ENCODE data around the gene MPST. TPM values are rescaled to one million over a fixed set of nuclear protein-coding genes. Genes with fewer than 3 reads are reported as not detected.

Gene MPST
- total RNA-seq, 2 experiments from 2014 or later = 15.6 to 18.8 TPM

DNA sequence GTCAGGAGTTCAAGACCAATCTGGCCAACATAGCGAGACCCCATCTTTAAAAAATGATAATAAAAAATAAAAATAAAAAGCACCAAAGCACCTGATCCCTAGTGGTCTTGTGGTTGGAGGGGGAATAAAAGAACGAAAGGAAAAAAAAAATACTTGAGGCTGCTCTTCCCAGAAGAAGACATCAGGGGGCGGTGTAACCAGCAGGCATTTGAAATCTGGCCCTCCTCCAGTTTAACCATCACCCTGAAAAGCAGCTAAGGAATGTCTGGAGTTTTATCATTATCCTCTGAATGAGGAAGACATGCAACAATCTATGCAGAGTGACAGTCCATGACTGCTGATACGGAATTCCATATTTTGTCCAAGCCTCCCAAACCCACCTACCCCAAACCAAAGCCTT is 26.4 kb downstream of the MPST start:
- Mint-ChIP-seq H3K27me3 (no peaks in the 10 kb centered on the region), H3K9me3 (no peaks in the 10 kb centered on the region), H3K4me1 (peaks cover 21% of the 10 kb centered on the region), H3K36me3 (ENCODE audit: low read depth) (no peaks in the 10 kb centered on the region), H3K4me3 (no peak overlapping the region), H3K27ac (no peak overlapping the region)
- no peak for DNase-seq
- ChIA-PET CTCF (interaction anchor here (0.6 to 4.2 kb wide), 14 partner anchors 17 to 974 kb away, joined by 3 to 12 read pairs (median 3); no protein-coding TSS in a partner anchor), POLR2A (no interaction called here)

DNA sequence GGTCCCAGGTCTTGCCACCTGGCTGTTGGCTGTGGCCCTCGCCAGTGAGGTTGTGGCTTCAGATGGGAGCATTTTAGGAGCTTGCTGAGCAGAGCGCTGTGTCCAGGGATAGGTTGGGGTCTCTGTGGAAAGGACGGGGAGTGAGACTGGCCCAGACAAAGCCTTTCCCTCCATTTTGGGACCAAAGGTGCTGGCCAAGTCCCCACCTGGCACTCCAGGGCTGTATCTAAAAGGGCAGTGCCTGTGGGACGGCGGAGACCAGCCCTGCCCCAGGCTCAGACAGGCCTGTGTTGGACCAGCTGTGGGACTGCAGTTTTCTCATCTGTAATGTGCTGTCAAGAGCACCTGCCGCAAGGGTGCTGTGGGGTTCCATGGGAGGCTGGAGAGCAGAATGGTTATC is 27.0 kb downstream of the MPST start:
- DNase-seq = no peak
- no peak overlapping the region for H3K27ac Mint-ChIP-seq
- no peaks in the 10 kb centered on the region for H3K27me3 Mint-ChIP-seq
- H3K9me3 Mint-ChIP-seq = no peaks in the 10 kb centered on the region
- no peak overlapping the region for H3K4me3 Mint-ChIP-seq
- H3K4me1 Mint-ChIP-seq = peaks cover 20% of the 10 kb centered on the region
- ChIA-PET POLR2A (no interaction called here), CTCF (interaction anchor here (0.5 to 4.2 kb wide), 14 partner anchors 17 to 975 kb away, joined by 3 to 12 read pairs (median 3); no protein-coding TSS in a partner anchor)
- no peaks in the 10 kb centered on the region for H3K36me3 Mint-ChIP-seq (ENCODE audit: low read depth)

DNA sequence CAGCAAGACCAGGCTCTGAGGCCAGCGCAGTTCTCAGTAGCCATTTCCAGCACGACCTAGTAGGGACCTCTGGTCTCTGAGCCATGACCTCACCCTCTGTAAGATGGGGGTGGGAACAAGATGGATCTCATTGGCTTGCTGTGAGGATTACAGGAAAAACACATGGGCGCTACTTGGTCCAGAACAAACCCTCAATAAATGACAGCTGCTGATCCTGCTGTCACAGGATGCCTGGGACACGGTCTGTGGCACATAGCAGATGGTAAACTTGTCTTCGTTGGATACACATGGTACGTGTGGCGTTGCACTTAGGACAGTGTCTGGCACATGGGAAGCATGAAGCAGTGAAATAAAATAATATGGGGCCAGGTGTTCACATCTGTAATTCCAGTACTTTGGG is 27.5 kb downstream of the MPST start:
- Mint-ChIP-seq H3K27me3 (no peaks in the 10 kb centered on the region), H3K4me3 (no peak overlapping the region), H3K4me1 (peaks cover 17% of the 10 kb centered on the region), H3K9me3 (no peaks in the 10 kb centered on the region), H3K27ac (no peak overlapping the region), H3K36me3 (ENCODE audit: low read depth) (no peaks in the 10 kb centered on the region)
- ChIA-PET POLR2A (no interaction called here), CTCF (interaction anchor here (0.5 to 4.2 kb wide), 8 partner anchors 10 to 152 kb away, joined by 3 to 12 read pairs (median 4); no protein-coding TSS in a partner anchor)
- no peak for DNase-seq

DNA sequence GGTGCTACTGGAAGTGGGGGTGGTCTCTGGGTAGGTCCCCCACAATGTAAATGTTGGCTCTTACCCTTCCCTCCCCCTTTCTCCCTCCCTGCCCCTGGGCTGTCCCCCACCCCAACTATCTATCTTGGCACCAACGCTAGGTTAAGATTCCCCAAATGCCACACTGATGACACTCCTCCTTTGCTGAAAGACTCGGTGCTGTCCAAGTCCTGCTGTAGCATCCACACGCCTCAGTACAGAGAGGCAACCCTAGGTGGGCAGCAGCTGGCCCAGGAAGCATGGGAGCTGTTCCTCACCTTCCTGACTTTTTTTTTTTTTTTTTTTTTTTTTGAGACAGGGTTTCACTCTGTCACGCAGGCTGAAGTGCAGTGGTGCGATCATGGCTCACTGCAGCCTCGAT is 28.6 kb downstream of the MPST start:
- Mint-ChIP-seq H3K36me3 (ENCODE audit: low read depth) (no peaks in the 10 kb centered on the region), H3K4me3 (no peak overlapping the region), H3K9me3 (no peaks in the 10 kb centered on the region), H3K27me3 (no peaks in the 10 kb centered on the region), H3K4me1 (peaks cover 22% of the 10 kb centered on the region), H3K27ac (no peak overlapping the region)
- CTCF ChIA-PET = interaction anchor here (0.6 to 1.5 kb wide), 5 partner anchors 11 to 566 kb away, joined by 3 to 4 read pairs (median 3); no protein-coding TSS in a partner anchor
- POLR2A ChIA-PET = no interaction called here
- DNase-seq = no peak

- POLR2A ChIA-PET = no interaction called here
- CTCF ChIA-PET = interaction anchor here (0.7 to 0.8 kb wide), 3 partner anchors 30 to 268 kb away, joined by 3 read pairs; partner anchors contain the start of genes MPST and TST
- no peaks in the 10 kb centered on the region for H3K36me3 Mint-ChIP-seq (ENCODE audit: low read depth)
- H3K27me3 Mint-ChIP-seq = no peaks in the 10 kb centered on the region
- no peak overlapping the region for H3K27ac Mint-ChIP-seq
- no peaks in the 10 kb centered on the region for H3K9me3 Mint-ChIP-seq
- DNase-seq = no peak
- H3K4me3 Mint-ChIP-seq = no peak overlapping the region
- H3K4me1 Mint-ChIP-seq = peaks cover 23% of the 10 kb centered on the region
These were observed 29.7 kb downstream of the MPST start for GRCh38 chr22:37049224-37049623.

GRCh38 chr22:37050913-37051312 is 31.4 kb downstream of the MPST start:
- Mint-ChIP-seq H3K9me3 (no peaks in the 10 kb centered on the region), H3K4me1 (peaks cover 15% of the 10 kb centered on the region), H3K27me3 (no peaks in the 10 kb centered on the region), H3K36me3 (ENCODE audit: low read depth) (no peaks in the 10 kb centered on the region), H3K4me3 (peak overlapping the region; percentile 67), H3K27ac (no peak overlapping the region)
- ChIA-PET POLR2A (no interaction called here), CTCF (interaction anchor here (0.6 to 1.6 kb wide), 10 partner anchors 11 to 269 kb away, joined by 3 to 4 read pairs (median 3); partner anchors contain the start of gene IL2RB)
- no peak for DNase-seq

GRCh38 chr22:37051391-37052385 is 32.1 kb downstream of the MPST start, which contains the start of gene KCTD17:
TSS of gene KCTD17 (plus strand) at chr22:37051742. CDS start at chr22:37051761, 19 bp downstream.
- Mint-ChIP-seq H3K27me3 (no peaks in the 10 kb centered on the region), H3K4me1 (peaks cover 15% of the 10 kb centered on the region), H3K27ac (peak within 1 kb of the TSS; percentile 78), H3K36me3 (ENCODE audit: low read depth) (no peaks in the 10 kb centered on the region), H3K9me3 (no peaks in the 10 kb centered on the region), H3K4me3 (peak within 1 kb of the TSS; percentile 78)
- DNase-seq = peak; percentile 78
- POLR2A ChIA-PET = interaction anchor here (0.8 kb wide), 1 partner anchor 28 kb away, joined by 3 read pairs; no protein-coding TSS in a partner anchor
- CTCF ChIA-PET = interaction anchor here (0.9 to 2.3 kb wide), 11 partner anchors 8 to 270 kb away, joined by 3 to 6 read pairs (median 3); partner anchors contain the start of gene IL2RB

DNA sequence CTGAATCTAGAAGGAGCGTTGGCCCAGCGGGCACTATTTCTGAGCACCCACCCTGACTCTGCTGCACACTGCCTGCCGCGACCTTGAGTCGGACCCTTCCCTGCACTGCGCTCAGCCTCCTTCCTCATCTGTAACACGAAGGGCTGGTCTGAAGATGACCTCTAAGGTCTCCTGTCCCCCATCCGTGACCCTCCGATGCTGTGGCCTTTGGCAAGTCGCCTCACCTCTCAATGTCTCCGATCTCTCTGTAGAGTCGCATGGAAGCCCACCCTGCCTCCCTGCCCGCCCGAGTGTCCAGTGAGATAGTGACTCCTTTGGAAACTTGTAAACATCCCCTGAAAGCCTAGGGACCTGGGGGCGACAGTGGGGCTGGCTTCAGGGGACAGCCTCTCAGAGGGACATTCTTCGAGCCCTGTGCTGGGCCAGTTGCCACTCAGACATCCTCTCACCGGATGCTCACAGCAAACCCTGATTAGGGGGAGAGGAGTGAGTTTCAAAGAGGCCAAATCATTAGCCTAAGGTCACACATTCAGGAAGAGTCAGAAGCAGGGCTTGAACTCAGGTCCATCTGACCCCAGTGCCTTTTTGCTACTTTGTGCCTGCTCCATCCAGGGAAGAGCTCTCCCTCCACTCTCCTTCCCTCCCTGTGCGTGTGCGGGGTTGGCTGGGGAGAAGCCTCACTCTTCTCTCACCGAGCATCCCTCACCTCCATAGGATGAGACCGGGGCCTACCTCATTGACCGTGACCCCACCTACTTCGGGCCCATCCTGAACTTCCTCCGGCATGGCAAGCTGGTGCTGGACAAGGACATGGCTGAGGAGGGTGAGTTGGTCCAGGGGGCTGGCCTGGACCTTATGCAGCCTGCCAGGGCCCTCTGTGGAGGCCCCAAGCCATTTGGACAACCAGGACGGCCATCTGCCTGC is 33.1 kb downstream of the MPST start:
- no peaks in the 10 kb centered on the region for H3K9me3 Mint-ChIP-seq
- CTCF ChIA-PET = interaction anchor here (1.2 to 2.3 kb wide), 6 partner anchors 9 to 196 kb away, joined by 3 to 6 read pairs (median 4); partner anchors contain the start of gene IL2RB
- DNase-seq = no peak
- POLR2A ChIA-PET = interaction anchor here (0.8 kb wide), 1 partner anchor 27 kb away, joined by 3 read pairs; no protein-coding TSS in a partner anchor
- no peaks in the 10 kb centered on the region for H3K27me3 Mint-ChIP-seq
- H3K36me3 Mint-ChIP-seq (ENCODE audit: low read depth) = no peaks in the 10 kb centered on the region
- H3K27ac Mint-ChIP-seq = peak overlapping the region; percentile 78
- peak overlapping the region; percentile 78 for H3K4me3 Mint-ChIP-seq
- peaks cover 15% of the 10 kb centered on the region for H3K4me1 Mint-ChIP-seq

GRCh38 chr22:37053310-37054055 is 33.9 kb downstream of the MPST start:
- H3K27me3 Mint-ChIP-seq = no peaks in the 10 kb centered on the region
- no peak for DNase-seq
- H3K4me1 Mint-ChIP-seq = peaks cover 15% of the 10 kb centered on the region
- no peaks in the 10 kb centered on the region for H3K36me3 Mint-ChIP-seq (ENCODE audit: low read depth)
- no peaks in the 10 kb centered on the region for H3K9me3 Mint-ChIP-seq
- ChIA-PET CTCF (interaction anchor here (1.4 to 2.3 kb wide), 3 partner anchors 9 to 146 kb away, joined by 3 to 6 read pairs (median 4); no protein-coding TSS in a partner anchor), POLR2A (no interaction called here)
- H3K27ac Mint-ChIP-seq = no peak overlapping the region
- H3K4me3 Mint-ChIP-seq = peak overlapping the region; percentile 78

GRCh38 chr22:37054056-37054395 is 34.5 kb downstream of the MPST start:
- Mint-ChIP-seq H3K27me3 (no peaks in the 10 kb centered on the region), H3K4me1 (peaks cover 15% of the 10 kb centered on the region), H3K4me3 (no peak overlapping the region), H3K36me3 (ENCODE audit: low read depth) (no peaks in the 10 kb centered on the region), H3K9me3 (no peaks in the 10 kb centered on the region), H3K27ac (no peak overlapping the region)
- no peak for DNase-seq
- CTCF ChIA-PET = interaction anchor here (1.5 to 2.2 kb wide), 2 partner anchors 10 to 12 kb away, joined by 5 to 8 read pairs; no protein-coding TSS in a partner anchor
- POLR2A ChIA-PET = no interaction called here

- H3K4me1 Mint-ChIP-seq = peaks cover 15% of the 10 kb centered on the region
- ChIA-PET POLR2A (no interaction called here), CTCF (interaction anchor here (1.2 to 2.2 kb wide), 4 partner anchors 11 to 267 kb away, joined by 3 to 8 read pairs (median 4); partner anchors contain the start of genes MPST and TST)
- no peaks in the 10 kb centered on the region for H3K9me3 Mint-ChIP-seq
- no peak overlapping the region for H3K4me3 Mint-ChIP-seq
- no peaks in the 10 kb centered on the region for H3K27me3 Mint-ChIP-seq
- DNase-seq = no peak
- no peaks in the 10 kb centered on the region for H3K36me3 Mint-ChIP-seq (ENCODE audit: low read depth)
- H3K27ac Mint-ChIP-seq = no peak overlapping the region
These were observed 35.2 kb downstream of the MPST start for GRCh38 chr22:37054600-37055365.

All from activated CD4-positive, alpha-beta T cell treated with anti-CD3 and anti-CD28 coated beads, Interleukin-2, amount 10 ng/mL, durations not matched to agents 7 days and 5 days (primary cell).